Amniotic epithelial cell (primary cell): ENCODE results near the gene RILPL2.
"Not testable (repeated sequence)": the region's sequence is repeated elsewhere in the genome, so short reads cannot be mapped to it uniquely, and the experiment has no call there.

Source experiments
- DNase-seq: peaks from one replicate; pipeline ENCODE4 v3.0.0-alpha.2; 2010; ENCODE audit warnings: low read depth

Gene RILPL2

DNA sequence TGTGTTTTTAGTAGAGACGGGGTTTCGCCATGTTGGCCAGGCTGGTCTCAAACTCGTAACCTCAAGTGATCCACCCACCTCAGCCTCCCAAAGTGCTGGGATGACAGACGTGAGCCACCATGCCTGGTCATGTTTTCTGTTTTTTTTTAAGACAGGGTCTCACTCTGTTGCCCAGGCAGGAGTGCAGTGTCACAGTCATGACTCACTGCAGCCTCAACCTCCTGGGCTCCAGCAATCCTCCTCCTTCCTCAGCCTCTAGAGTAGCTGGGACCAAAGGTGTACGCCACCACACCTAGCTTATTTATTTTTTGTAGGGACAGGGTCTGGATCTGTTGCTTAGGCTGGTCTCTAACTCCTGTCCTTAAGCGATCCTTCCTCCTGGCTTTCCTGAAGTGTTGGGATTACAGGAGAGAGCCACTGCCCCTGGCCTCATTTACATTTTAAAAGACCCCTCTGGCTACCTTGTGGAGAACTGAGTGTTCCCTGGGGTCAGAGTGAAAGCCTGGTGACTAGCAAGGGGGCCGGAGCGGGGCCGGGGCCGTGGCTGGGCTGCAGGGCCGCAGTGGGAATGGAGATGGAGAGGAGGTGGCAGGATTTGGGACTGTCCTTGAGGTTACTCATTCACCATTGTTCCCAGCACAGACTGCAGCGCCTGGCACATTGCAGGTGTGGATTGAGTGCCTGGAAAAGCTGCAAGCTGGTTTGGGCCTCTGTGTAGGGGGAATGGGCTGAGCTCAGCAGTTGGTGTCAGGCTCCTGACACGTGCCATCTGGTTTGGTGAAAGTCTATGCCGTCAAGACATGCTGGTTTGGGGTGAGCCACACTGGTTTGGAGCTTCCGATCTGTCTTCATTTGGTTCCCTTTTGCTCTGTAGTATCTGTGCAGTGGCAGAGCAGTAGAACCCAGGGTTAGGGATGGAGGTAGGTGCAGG, 34.5 kb downstream of the RILPL2 start:
- no peak for DNase-seq

GRCh38 chr12:123399255-123399617, 37.2 kb downstream of the RILPL2 start:
- no peak for DNase-seq

DNA sequence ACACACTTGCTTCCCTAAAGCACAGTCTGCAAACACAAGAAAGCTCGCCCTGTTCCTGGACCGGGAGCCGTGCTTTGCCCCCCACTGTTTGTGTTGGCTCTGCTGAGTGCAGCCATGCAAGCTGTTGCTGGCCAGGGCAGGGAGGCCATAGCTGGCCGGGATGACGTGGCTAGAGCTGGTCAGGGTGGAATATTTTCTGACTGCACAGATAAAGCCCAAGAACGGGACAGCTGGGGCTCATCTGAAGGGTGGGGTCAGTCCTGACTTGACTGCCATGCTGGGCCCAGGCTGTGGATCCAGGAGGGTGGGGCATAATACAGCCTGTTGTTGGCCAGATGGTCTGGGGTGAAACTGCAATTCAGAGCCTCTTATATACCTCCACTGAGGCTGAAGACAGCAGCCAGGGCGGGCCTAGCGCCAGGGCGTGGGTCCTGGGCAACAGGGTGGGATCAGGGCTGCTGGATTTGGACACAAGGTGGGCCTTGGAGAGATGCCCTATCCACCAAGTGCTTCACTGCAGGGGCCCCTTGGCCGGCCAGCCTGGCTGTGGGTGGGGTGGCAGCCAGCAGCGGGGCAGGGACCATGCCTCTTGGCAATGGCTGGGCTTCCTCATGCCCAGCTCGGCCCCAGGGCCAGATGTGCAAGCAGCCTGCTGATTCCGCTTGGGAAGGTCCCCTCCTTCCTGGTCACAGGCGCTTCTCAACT, 37.8 kb downstream of the RILPL2 start:
- DNase-seq: no peak

- DNase-seq: no peak
Observed at GRCh38 chr12:123398177-123398549, 38.3 kb downstream of the RILPL2 start.

GRCh38 chr12:123397400-123397799, 39.1 kb downstream of the RILPL2 start:
- no peak for DNase-seq

- no peak for DNase-seq
Observed at GRCh38 chr12:123396954-123397353, 39.5 kb downstream of the RILPL2 start.

DNA sequence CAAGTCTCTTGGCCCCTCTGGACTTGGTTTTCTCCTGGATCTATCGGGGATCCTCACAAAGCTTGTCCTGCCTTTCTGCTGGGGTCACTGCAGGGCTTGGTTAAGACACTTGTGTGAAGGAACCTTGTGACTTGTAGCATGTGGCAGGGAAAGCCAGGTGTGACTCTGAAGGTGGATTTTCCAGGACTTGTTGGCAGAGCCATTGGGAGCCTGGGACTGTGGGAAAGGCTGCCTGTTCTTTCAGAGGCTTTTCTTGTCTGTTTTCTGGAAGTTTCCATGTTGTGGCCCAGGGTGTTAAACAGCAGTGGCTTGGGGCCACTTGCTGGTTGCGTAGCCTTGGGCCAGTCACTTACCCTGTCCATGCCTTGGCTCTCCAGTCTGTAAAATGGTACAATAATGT, 39.9 kb downstream of the RILPL2 start:
- DNase-seq: no peak

DNA sequence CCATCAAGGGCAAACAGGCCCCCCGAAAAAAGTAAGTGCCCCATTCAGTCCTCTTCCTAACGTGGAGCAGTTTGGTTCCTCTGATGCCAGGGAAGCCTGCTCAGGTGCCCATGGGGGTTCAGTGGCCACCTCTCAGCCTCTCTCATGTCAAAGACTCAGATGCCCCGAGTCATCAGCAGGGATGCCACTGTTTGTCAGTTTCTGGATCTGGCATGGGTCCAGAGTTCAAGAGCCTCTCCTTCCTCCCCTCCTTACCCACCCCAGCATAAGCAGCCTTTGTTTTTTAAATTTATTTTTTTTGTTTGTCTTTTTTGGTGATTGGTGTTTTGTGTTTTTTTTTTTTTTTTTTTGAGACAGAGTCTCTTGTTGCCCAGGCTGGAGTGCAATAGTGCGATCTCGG, 41.2 kb downstream of the RILPL2 start:
- no peak for DNase-seq

DNA sequence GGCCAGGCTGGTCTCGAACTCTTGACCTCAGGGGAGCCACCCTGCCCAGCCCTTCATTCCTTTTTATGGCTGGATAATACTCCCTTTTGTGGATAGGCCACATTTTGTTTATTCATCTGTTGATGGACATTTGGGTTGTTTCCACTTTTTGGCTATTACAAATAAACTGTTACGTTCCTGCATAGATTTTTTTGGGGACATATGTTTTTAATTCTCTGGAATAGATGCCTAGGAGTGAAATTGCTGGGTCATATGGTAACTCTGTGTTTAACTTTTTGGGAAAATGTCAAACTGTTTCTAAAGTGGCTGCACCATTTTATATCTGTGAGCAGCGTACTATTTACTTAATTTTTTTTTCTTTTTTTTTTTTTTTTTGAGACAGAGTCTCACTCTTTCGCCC, 42.7 kb downstream of the RILPL2 start:
- no peak for DNase-seq

GRCh38 chr12:123391546-123392343, 44.7 kb downstream of the RILPL2 start:
- DNase-seq: no peak

GRCh38 chr12:123390498-123391426, 45.7 kb downstream of the RILPL2 start:
- no peak for DNase-seq

DNA sequence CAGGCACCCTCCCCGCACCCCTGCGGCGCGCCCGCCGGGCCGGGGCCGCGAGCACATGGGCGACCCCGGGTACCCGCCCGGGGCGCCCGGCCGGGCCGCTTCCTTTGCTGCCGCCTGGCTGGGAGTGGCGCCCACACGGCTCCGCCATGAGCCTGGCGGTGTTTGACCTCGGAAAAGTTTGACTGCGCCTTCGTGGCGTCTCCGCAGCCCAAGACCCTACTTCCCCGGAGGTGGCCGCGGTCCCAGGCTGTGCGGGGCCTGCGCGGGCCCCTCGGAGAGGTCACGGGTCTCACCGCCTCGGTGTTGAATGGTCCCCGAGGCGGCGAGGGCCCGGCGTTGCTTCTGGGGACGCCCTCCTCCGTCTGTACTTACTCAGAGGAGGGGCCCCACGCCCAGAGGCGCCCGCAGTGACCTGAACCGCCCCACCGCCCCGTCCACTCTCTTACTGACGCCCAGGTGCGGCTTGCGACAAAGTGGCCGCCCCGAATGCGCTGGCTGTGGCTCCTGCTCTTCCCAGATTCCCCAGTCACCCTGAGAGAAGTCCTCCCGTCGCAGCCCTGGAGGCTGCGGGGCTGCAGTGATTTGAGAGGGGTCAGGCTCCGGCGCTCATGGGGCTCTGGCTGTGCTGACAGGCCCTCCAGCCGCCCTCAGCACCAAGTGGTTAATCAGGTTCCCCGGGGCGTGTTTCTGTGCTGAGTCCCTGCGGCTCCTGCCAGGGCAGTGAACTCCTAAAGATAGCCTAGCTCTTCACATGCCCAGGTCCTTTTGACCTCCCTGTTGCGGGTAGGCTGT, 46.7 kb downstream of the RILPL2 start:
- no peak for DNase-seq

- DNase-seq: no peak
Observed at GRCh38 chr12:123388951-123389559, 47.4 kb downstream of the RILPL2 start.

GRCh38 chr12:123388177-123388950, 48.1 kb downstream of the RILPL2 start:
- peak; percentile 40 for DNase-seq

GRCh38 chr12:123387508-123388176, 48.8 kb downstream of the RILPL2 start:
- no peak for DNase-seq

DNA sequence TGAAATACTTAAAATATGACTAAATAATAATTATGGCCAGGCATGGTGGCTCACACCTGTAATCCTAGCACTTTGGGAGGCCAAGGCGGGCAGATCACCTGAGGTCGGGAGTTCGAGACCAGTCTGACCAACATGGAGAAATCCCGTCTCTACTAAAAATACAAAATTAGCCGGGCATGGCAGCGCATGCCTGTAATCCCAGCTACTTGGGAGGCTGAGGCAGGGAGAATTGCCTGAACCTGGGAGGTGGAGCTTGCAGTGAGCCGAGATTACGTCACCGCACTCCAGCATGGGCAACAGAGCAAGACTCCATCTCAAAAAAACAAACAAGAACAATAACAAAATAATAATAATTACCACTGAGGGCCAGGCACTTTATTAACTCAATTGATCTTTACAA, 50.9 kb downstream of the RILPL2 start:
- DNase-seq: not testable (repeated sequence)

DNA sequence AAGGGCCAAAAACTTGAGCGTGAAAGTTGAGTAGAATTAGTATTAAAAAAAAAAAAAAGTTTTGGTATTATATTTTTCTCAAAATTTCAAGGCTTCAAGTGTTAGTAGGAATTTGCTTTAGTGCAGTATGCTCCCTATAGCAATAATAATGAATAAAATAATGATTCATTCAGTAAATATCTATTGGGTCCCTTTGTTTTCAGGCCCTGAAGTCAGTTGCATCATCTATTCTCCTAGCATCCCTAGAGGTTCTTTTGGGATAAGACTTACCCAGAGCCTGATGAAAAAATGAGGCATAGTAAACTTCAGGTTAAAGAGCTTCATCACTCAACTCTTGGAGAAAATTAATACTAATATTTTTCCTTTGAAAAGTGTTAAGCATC, 51.5 kb downstream of the RILPL2 start:
- no peak for DNase-seq

DNA sequence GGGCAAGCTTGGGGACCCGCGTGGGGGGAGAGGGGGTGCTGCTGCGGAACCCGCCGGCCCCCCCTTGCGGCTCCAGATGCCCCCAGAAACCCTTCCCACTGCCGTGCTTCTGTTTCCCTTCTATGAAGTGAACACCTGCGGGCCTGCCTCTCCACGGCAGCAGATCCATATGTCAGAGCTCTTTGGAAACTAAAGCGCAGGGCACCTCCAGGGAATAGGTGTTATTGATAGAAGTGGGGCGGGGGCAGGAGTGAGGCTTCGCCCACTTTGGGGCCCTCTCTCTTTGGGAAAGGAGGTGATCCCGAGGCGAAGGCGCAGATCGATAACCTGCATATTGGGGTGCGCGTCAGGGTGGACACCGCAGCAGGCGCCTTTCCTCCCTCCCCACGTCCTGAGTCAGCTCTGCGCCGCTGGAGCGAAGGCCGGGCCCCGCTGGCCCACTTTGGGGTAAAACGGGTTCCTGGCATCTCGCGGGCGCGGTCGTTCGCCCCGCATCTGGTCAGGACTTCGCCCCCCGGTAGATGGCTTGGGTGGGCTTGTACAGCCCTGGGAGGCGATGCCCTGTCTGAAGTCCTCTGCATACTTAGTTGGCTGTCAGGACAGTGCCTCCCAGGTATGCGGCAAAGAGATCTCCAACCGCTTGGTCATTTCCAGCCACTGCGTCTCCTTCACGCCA, 52.0 kb downstream of the RILPL2 start:
- no peak for DNase-seq
